NCI-H748 treated with DMSO at 0.1 percent for 48 hours (cell line): ENCODE data around the gene SREBF2.

Source experiments
- DNase-seq: peaks from one replicate; lab custom pipeline; 2025; lab: John Stamatoyannopoulos, UW

SREBF2 gene

DNA sequence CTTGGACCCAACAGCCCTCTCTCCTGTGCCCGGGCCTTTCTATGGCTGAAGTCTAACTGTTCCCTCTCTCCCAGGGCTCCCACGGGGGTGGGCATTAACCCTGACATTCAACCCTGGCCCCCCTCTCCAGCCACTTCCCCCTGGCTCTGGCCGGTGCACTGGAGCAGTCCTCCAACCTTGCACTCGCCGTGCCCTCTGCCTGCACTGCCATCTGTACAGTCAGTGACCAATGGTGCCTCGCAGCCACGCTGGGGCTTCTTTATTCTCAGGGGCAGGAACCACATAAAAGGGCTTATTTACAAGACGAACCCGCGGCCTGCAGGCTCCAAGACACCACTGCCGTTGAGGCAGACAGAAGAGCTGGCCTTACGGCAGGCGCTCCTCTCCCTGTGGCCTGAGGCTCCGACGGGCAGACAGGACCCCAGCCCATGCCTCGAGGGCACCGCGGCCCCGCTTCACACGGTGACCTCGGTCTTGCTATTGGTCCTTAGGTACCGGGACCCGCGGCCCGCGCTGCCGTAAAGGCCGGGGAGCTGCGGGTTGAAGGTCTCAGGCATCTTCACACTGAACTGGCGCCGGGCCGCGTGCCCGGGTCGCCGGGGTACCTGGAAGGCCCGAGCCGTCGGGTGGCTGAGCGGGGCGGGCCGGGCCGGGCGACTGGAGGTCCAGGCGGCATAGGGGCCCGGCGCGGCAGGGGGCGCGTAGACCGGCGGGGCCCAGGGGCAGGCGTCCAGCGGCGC is 76.6 kb downstream of the SREBF2 start:
- DNase-seq: no peak

DNA sequence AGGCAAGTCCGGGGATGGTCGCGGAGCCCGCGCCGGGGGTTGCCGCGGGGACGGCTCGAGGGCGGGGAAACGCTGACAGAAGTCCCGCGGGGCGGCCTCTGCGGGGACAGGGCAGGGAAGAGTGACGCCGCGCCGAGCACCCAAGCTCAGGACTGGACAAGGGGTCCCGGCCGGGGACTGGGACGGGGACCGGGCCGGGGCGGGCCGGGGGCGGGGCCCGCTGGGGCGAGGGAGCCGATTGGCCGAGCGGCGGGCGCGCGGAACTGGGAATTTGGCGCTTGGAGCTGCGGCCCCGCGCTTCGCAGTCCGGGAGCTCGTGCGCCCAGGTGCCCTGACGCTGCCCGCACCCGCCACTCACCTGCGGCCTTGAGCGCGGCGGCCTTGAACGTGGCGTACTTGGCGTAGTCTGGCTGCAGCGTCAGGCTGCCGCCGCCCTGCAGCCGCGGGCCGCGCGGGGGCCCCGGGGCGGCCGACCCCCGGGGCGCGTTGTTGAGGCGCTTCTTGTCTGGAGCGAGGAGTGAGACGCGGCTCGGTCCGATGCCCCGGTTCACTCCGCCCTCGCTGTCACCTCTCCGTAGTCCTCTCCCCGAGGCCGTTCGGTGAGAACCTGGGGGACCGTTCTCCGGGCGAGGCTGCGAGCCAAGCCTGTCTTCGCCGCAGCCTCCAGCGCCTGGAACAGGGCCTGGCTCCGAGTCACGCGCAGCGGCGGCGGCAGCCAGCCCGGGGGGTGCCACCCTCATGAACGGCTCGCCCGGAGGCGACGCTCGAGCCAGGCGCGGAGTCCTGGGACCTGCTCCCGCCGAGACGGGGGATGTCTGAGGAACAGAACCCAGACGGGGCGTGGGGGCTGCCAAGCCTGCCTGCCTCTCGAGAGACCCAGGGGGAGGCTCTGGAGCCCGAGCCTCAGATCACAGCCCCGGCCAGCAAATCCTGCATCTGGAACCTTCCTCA is 77.4 kb downstream of the SREBF2 start:
- DNase-seq: no peak

DNA sequence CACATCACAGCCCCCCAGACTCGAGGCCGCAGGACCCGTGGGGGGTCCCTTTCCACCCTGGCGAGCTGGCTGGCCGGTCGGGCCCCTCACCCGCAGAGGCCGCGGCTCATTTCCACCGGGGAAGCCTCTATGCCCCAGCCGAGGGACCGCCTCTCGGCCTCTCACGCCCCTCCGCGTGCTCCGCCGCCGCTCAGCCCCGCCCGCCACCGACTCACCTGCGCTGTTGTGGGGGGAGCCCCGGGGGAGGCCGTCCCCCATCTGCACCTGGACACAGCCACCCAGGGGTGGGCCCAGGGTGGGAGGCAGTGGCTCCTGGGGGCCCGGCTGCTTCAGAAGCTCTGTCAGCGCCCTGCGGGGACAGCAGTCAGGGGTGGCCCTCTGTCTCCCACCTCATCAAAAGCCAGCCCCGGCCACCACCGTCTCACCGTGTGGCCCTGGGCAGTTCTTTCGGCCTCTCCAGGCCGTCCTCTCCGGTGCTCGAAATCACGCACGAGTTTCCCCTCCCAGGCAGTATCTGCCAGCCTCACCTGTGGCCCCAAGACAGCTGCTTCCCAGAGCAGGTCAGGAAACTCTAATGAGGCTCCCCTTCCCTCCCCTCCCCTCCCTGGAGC is 78.2 kb downstream of the SREBF2 start:
- no peak for DNase-seq

DNA sequence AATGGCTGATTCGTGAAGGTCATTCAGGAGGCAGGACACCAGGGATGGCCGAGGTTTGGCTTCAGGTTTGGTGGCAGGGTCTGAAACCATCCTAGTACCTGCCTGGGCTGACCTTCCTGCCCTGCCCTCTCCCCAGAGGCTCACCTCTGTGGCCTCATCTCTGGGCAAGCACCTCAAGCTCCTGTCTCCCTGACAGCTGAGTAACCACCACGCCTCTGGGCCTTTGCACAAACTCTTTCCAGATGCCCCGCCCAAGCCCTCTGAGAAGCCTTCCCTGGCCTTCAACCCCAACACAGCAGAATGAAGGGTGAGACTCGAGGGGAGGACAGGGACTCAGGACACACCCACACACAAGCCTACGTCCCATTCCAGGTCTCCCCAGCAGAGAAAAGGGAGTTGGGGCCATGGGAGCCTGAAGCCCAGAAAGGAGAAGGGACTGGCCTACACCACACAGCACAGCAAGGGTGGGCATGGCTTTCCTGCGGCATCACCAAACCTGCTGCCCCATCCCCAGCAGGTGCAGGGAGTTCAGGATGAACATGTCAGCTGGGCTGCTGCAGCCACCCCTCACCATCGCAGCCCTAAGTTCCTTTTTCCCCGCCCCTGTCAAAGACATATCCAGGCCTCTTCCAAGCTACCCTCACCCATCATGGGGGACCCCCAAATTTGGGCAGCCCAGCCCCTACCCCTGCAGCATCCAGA is 79.6 kb downstream of the SREBF2 start:
- no peak for DNase-seq

DNA sequence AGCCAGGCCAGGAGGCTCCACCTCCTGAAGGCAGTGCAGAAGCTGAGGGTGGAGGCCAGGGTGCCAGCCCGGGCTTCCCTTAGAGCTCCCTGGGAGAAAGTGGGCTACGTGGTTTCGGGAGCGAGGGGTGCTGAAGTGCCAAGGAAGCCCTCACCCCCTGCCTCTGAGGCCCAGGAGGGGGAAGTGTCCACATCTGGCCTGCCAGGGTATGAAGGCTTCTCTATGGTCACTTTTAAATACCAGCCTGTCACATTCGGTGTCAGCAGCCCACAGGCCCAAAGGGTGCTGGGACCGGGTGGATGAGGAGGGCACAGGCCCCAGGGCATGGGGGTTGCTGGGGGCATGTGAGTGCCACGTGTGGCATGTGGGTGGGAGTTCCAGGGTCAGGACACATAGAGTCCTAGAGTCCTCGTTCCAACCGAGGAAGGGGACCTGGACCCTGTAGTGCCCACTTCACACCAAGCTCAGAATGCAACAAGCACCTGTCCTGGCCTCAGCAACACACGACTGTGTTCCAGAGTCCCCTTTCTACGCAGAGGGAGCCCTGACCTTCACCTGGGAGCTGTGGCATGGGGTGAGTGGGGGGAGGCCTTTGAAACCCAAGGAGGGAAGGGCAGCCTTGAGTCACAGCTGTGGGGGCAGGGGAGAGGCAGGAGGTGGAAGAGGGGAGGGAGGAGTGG is 80.3 kb downstream of the SREBF2 start:
- DNase-seq: no peak

DNA sequence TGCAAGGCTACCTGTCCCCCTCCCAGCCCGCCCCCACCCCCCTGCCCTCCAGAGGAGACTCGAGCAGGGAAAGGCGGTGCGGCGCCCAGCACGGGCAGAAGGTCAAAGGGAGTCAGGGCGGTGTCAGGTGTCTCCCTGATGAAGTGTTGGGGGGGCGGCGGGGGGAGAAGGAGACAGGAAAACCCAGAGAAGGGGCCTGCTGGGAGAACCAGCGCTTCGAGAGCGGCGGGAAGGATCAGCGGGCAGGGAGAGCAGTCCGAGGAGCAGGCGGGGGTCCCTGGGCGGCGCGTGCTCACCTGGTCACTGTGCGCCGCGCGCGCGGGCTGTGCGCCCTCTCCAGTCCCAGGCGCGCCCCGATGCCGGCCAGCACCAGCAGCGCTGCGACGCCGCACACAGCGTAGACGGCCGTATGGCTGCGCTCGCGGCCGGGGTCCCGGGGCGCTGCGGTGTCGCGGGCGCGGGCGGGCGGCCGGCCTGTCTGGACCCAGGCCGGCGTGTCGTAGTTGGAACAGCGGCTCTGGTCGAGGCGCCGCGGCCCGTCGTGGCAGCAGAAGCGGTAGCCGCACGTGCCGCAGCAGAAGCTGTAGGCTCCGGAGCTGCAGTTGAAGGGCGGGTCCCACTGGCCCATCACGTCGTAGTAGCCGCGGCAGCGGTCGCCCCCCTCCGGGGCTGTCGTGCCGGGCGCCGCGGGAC is 81.1 kb downstream of the SREBF2 start:
- no peak for DNase-seq

DNA sequence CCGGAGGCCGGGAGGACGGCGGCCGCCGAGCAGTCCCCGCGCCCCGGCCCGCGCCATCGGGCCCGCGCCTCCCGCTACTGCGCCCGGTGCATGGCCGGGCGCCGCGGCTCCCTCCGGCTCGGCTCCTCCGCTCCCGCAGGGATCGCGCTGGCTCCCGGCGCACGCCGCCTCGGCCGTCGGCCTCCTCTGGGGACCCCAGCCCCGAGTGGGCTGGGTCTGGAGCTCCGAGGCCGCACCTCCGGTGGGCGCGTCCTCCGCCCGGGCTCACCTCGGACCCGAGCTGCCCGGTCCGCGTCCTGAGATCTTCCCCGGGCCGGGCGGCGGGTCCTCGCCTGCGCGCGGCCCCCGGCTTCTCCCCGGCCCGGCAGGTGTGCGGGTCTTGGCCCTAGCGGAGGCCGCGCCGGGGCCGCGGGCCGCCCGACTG is 81.7 kb downstream of the SREBF2 start:
- DNase-seq: no peak

DNA sequence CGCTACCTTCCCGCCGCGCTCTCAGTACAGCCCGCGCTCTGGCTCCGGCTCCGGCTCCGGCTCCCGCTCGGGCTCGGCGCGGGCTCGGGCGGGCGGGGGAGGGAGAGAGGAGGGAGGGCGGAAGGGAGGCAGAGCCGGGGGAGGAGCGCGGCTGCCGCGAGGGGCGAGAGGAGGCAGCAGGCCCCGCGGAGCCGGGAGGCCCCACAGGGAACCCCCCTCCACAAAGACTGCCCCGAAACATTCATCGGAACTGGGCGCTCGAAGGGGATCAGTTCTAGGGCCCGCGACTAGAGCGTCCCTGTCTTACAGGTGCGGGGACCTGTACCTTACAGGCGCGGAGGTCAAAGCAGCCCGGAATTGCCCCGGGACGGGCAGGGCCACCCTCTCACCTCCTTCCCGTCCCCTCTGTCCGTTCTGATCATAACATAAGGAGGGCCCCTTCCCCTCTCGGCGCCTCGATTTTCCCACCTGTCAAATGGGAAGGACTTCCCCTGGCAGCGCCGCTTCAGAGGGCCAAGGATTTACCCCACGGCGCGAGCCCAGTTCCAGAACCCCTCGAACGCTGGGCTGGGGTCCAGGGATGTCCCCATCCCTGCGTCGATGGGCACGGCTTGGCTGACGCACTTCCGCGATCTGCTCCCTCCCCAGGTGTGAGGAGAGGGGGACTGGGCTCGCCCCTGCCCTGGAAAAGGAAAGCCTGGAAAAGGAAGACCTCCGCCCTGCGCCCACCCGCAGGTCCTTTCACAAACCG is 82.3 kb downstream of the SREBF2 start, which contains the start of gene SHISA8:
Gene SHISA8, minus strand, starts transcription at position 40 of the 751 bp plus-strand sequence. CDS start 407 bp downstream, outside the sequence.
- DNase-seq: no peak

DNA sequence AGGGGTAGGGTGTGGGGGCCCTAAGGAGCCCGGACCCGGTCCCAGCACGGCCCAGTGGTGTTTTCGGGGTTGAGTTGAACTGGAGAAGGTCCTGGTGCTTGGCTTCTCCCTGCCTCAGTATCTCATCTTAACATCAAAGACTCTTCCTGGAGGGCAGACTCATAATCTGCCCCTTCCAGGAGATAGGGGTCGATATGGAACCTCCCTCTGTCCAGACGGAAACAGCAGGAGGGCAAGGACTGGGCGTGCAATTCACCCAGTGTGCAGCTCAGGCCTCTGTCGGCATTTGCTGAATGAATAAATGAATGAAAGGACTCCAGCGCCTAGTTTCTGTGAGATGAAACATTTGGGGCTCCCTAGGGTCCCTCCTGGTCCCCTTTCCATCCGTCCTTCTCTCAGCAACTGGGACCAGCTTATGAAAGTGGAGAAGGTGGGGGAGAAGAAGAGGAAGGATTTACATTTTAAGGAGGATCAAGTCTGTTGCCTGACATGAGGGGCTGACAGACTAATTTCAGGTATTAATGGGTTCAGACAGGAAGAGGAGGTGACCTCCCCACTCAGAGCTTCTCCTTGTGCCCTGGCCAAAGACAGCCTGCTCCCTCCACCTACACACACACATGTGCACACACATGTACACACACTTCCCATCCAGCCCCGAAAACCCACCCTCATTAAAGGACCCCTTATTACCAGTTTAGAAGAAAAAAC is 83.0 kb downstream of the SREBF2 start:
- DNase-seq: no peak

DNA sequence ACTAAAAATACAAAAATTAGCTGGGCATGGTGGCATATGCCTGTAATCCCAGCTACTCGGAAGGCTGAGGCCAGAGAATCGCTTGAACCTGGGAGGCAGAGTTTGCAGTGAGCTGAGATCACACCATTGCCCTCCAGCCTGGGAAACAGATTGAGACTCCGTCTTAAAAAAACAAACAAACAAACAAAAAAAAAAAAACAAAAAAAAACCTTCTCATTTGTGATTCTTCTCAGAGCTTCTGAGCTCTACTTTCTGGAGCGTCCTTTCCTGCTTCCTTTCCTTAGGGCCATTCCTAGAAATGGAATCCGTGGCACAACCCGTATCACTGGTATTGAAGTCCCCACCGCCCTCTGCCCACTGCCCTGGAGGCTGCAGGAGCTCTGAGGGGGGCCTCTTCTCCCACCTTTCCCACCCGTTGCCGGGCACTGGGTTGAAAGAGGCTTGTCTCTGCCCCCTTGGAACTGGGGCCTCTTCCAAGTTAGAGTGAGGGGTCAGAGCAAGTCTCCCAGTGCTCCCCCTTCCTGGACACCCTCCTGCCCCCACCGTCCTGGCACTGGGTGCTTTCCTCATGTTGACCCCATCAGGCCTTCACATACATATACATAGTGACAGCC is 83.9 kb downstream of the SREBF2 start:
- no peak for DNase-seq

DNA sequence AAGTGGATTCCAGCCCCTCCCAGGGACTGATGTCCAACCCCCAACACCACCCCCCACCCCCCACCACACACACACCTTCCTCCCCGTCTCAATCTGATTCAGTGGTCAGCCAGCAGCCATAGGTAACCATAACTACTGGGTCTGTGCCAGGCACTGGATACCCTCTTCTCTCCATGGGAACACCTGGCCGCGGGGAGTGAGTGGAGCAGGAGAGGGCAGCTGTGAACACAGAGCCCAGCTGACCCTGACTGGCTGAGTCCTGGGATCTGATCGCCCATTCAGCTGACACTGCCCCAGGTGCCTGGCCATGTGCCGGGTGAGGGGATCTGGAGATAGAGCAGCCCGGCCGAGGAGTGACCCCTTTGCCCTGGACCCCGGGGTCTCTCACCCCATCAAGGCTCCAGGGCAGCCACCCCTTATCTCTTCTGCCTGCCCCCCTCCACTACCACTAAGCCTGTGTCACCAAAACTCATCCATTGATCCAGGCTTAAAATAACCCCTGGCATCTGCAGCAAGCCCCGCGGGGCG is 84.5 kb downstream of the SREBF2 start:
- no peak for DNase-seq

DNA sequence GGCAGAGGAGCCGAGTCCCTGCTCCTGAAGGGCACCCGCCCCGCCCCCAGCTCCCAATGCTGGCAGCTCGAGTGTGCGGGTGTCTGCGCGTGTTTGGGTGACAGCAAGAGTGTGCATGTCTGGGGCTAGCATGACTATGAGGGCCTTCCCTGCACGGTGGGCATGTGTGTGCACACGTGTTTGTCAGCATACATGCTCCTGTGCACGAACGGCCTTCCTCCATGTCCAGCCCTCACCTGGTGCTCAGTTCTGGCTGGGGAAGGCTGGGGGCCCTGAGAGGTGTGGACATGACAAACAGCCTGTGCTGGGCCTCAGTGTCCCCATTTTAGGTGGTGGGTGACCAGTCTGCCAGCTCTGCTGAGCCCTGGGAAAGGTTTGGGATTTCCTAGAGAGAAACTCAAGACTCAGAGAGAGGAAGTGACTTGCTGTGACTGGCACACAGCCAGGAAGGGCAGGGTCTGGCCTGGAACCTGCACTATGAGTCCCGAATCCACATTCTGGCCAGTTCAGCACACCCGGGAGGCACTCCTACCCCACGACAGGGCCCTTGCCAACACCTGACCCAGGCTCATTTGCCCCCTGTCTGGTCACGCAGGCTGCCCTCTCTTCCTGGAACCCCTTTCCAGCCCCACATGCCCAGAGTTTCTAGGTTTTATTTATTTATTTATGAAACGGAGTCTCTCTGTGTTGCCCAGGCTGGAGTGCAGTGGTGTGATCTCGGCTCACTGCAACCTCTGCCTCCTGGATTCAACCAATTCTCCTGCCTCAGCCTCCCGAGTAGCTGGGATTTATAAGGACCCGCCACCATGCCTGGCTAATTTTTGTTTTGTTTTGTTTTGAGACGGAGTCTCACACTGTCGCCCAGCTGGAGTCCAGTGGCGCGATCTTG is 85.2 kb downstream of the SREBF2 start:
- DNase-seq: no peak

DNA sequence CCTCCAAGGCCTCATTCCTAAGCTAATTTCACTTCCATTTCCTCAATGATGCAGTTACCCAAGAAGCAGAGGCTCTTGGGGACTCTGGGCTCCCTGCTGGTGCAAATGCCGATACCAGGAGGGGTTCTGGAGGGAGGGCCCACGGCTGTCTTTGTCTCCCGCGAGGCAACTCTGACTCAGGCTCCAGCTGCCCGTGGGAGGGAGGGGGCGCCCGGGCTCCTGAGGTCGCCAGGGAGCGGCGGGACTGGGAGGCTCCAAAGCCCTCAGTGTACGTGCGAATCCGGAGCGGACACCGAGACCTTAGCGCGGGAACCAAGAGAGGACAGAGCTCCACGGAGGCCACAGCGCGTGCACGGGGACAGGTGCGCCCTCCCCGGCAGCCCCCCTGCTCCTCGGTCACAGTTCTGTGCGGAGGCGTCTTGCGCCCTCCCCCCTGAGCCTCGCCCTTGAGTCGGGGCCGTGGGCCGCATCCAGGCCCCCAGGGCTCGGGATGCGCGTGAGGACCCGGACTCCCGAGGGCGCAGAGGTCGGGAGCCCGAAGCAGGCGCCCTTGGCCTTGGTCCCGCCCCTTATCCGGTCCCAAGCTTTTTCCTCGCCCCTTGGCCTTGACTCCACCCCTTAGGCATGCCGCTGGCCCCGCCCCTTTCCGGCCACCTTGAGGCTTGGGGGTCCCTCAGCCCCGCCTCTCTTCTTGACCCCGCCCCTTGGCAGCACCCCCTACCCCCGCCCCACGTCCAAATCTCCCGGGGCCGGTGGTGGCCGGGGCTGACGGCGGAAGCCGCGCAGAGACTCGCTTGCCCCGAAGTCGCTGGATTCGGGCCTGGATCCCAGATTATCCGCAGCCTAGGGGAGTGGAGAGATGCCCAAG is 86.7 kb downstream of the SREBF2 start:
- DNase-seq: no peak

DNA sequence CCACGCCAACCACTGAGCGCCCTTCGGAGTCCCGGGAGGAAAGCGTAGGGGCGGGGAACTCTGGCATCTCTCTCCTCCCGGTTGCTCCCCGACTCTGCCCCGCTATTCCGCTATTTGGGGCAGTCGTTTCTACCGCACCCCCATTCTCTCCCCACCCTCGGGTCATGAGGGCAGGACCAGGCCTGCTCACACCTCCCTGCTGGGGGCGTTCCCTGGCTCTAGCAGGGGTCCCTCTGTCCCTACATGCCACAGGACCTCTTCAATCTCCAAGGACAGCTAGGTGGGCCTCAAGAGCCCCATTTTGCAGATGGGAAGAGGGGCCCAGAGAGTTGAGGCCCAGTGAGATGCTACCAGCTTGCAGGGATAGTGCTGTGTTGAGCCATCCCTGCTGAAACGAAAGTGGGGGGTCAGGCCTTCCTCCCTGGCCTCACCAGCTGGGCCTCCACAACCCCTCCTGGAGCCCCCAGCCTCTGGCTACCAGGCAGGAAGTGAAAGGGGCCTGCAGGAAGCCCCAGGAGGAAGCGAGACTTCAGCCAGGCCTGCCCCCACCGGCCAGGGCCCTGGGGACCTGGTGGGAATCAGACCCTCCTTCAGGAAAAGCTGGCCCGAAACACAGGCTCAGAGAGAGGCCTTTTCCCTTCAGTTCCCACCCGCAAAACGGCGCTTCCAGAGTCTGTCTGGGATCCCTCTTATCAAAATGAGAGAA is 87.5 kb downstream of the SREBF2 start:
- no peak for DNase-seq

DNA sequence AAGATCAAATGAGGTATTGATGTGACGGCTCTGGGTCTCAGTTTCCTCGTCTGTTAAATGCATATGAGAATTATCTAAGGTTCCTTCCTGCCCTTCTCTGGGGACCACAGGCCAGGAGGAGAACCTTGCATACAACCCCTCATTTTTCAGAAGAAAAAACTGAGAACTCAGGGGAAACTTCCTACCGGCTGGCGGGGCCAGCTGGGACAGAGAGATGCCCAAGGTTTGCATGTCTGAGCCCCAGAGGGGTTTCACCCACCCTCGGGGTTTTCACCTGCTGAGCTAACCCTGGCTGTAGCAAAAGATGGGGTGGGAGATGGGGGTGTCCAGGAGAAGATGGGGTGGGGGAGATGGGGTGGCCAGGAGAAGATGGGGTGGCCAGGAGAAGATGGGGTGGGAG is 89.4 kb downstream of the SREBF2 start:
- no peak for DNase-seq
